HCT116 (cell line): ENCODE results near the gene ENOX1. TPM values are rescaled to one million over a fixed set of nuclear protein-coding genes. Genes with fewer than 3 reads are reported as not detected.

ENCODE experiments used
- ATAC-seq: fragments of 200-7000 bp; cut with Tn5 transposase; 2 replicates; pipeline ENCODE4 v1.9.1; 2020; ENCODE audit warnings: mild to moderate bottlenecking, moderate library complexity
- BruUV-seq: library from RNA; stranded (reverse); fragments of 400-500 nt; replicated peaks from 2 replicates; lab custom pipeline; 2021; lab: Mats Ljungman, UMichigan
- CTCF ChIA-PET: fragments of 300-600 bp; sonication (Branson Sonifier 250); formaldehyde crosslinking; loops from one replicate; lab custom pipeline; 2021; ENCODE audit warnings: antibody characterized with exemption; lab: Charles Lee
- POLR2A ChIA-PET: fragments of 300-600, 350-600 bp; sonication (Branson Sonifier 250); formaldehyde crosslinking; loops from one replicate; lab custom pipeline; 2021; ENCODE audit warnings: antibody characterized with exemption; lab: Charles Lee
- RAD21 ChIA-PET, 2 experiments: fragments of 300-600 bp; sonication (Branson Sonifier 250); formaldehyde crosslinking; loops; one replicate each; lab custom pipeline; 2023; ENCODE audit warnings: low total read pairs in 2 of 2; ENCODE audit not compliant: uncharacterized antibody in 2 of 2, unreplicated experiment in 2 of 2, low non-redundant PET in 1 of 2; lab: Charles Lee
- DNase-seq: peaks from one replicate; pipeline ENCODE4 v3.0.0-alpha.2; 2010; ENCODE audit warnings: low read depth, low spot score
- H2AFZ ChIP-seq: fragments of 200-600 bp; shearing (Covaris generic), sonication (generic); 2 replicates; pipeline ENCODE4 v1.6.1; 2017; ENCODE audit warnings: low read depth, mixed run types, mixed read lengths, antibody characterized with exemption, low read length; ENCODE audit not compliant: poor library complexity, severe bottlenecking
- H3K27ac ChIP-seq: 2 replicates; pipeline ENCODE4 v1.5.1; 2012; ENCODE audit warnings: low read depth, low read length
- H3K27me3 ChIP-seq: fragments of 200-600 bp; sonication (generic); 2 replicates; pipeline ENCODE4 v1.6.1; 2016; ENCODE audit warnings: mixed run types, low read length, mixed read lengths; ENCODE audit not compliant: insufficient read depth
- H3K36me3 ChIP-seq, 2 experiments: fragments of 200-500 bp in 1 of 2; fragments of 200-600 bp in 1 of 2; sonication (Bioruptor generic) in 1 of 2; sonication (generic) in 1 of 2; 2 replicates each; pipeline versions ENCODE4 v1.5.1 to v1.6.1; 2014 to 2016; ENCODE audit warnings: low read length in 2 of 2, inconsistent platforms in 1 of 2, mixed read lengths in 1 of 2, mixed run types in 1 of 2; ENCODE audit not compliant: insufficient read depth in 2 of 2, control insufficient read depth in 1 of 2
- H3K4me1 ChIP-seq, 2 experiments: fragments of 200-600 bp in 1 of 2; sonication (generic) in 1 of 2; 2 replicates each; pipeline versions ENCODE4 v1.5.1 to v1.6.1; 2012 to 2017; ENCODE audit warnings: low read length in 2 of 2, inconsistent platforms in 1 of 2, mild to moderate bottlenecking in 1 of 2, mixed read lengths in 1 of 2, mixed run types in 1 of 2, moderate library complexity in 1 of 2; ENCODE audit not compliant: insufficient read depth in 2 of 2, control insufficient read depth in 1 of 2
- H3K4me2 ChIP-seq: fragments of 200-600 bp; sonication (generic); 2 replicates; pipeline ENCODE4 v1.6.1; 2017; ENCODE audit warnings: mixed run types, low read length, mixed read lengths
- H3K4me3 ChIP-seq, 2 experiments: fragments of 200-600 bp in 1 of 2; sonication (generic) in 1 of 2; replicated peaks in 1 of 2; 2 replicates each; pipeline ENCODE4 v1.5.1; 2011 to 2016; ENCODE audit warnings: low read length in 2 of 2, control low read depth in 1 of 2, low read depth in 1 of 2, mild to moderate bottlenecking in 1 of 2, mixed read lengths in 1 of 2, mixed run types in 1 of 2
- H3K79me2 ChIP-seq: fragments of 200-600 bp; sonication (generic); 2 replicates; pipeline ENCODE4 v1.6.1; 2017; ENCODE audit warnings: mild to moderate bottlenecking, mixed run types, low read length, moderate library complexity, mixed read lengths; ENCODE audit not compliant: insufficient read depth
- H3K9ac ChIP-seq: fragments of 200-600 bp; sonication (generic); 2 replicates; pipeline ENCODE4 v1.6.1; 2016; ENCODE audit warnings: low read length, mixed read lengths
- H3K9me2 ChIP-seq: fragments of 200-600 bp; sonication (generic), shearing (Covaris generic); 2 replicates; pipeline ENCODE4 v1.6.1; 2017; ENCODE audit warnings: mixed run types, mild to moderate bottlenecking, moderate library complexity; ENCODE audit not compliant: insufficient read depth
- H3K9me3 ChIP-seq, 2 experiments: fragments of 200-500 bp in 1 of 2; fragments of 200-600 bp in 1 of 2; sonication (Bioruptor generic) in 1 of 2; sonication (generic) in 1 of 2; 2 replicates each; pipeline ENCODE4 v1.6.1; 2014 to 2017; ENCODE audit warnings: low read length in 2 of 2, mixed read lengths in 2 of 2, inconsistent platforms in 1 of 2, low read depth in 1 of 2, mild to moderate bottlenecking in 1 of 2, mixed run types in 1 of 2, moderate library complexity in 1 of 2; ENCODE audit not compliant: control insufficient read depth in 1 of 2, insufficient read depth in 1 of 2
- H4K20me1 ChIP-seq: fragments of 200-600 bp; sonication (generic), shearing (Covaris generic); 2 replicates; pipeline ENCODE4 v1.6.1; 2017; ENCODE audit warnings: mixed run types, mild to moderate bottlenecking, moderate library complexity; ENCODE audit not compliant: insufficient read depth
- CTCF ChIP-seq, 3 experiments: fragments of 200-600 bp in 1 of 3; sonication (generic) in 1 of 3; IDR thresholded peaks in 2 of 3; conservative IDR thresholded peaks in 1 of 3; 2 replicates each; pipeline ENCODE4 v1.5.1; 2012 to 2017; ENCODE audit warnings: low read depth in 2 of 3, low read length in 2 of 3, antibody characterized with exemption in 1 of 3, borderline replicate concordance in 1 of 3, control low read depth in 1 of 3, mild to moderate bottlenecking in 1 of 3, mixed read lengths in 1 of 3, mixed run types in 1 of 3, moderate library complexity in 1 of 3; ENCODE audit not compliant: insufficient read depth in 1 of 3
- EGR1 ChIP-seq: IDR thresholded peaks from 2 replicates; pipeline ENCODE4 v1.6.1; 2012; ENCODE audit warnings: low read depth
- ZBTB33 ChIP-seq: IDR thresholded peaks from 2 replicates; pipeline ENCODE4 v1.6.1; 2011; ENCODE audit warnings: mild to moderate bottlenecking, low read length, moderate library complexity; ENCODE audit not compliant: insufficient replicate concordance; ENCODE audit errors: extremely low read depth
- ZNF274 ChIP-seq: fragments of 200-500 bp; sonication (Bioruptor generic); IDR thresholded peaks from 2 replicates; pipeline ENCODE4 v1.6.1; 2014; ENCODE audit warnings: mild to moderate bottlenecking, low read depth, low read length, inconsistent platforms
- intact Hi-C: fragments of 100-400 bp; cut with micrococcal nuclease; formaldehyde crosslinking; loops from 2 replicates; pipeline ENCODE4 v1.10.0; 2022
- total RNA-seq: library from RNA; stranded (reverse); gene quantifications from one replicate; pipeline ENCODE4 v1.2.1, GENCODE V29; 2021; ENCODE audit not compliant: unreplicated experiment

The ENOX1 gene
- total RNA-seq, 1 experiment from 2014 or later = 4.5 TPM

- no peaks in the 10 kb centered on the region for H3K4me1 ChIP-seq
- no peaks in the 10 kb centered on the region for H3K27me3 ChIP-seq
- H3K36me3 ChIP-seq = no peaks in the 10 kb centered on the region
- H3K4me3 ChIP-seq = no peak overlapping the region
- H3K9me2 ChIP-seq = no peaks in the 10 kb centered on the region
- no peaks in the 10 kb centered on the region for H3K9me3 ChIP-seq
- H3K79me2 ChIP-seq = no peaks in the 10 kb centered on the region
- ATAC-seq (no peak), DNase-seq (no peak)
- no peak overlapping the region for H3K4me2 ChIP-seq
- RAD21 ChIA-PET = no interaction called here
- intact Hi-C loops = no loop called here
- no peak for TF ChIP-seq EGR1
- TF ChIP-seq CTCF (IDR thresholded peaks at IDR 0.05 in 2 of 3, conservative IDR thresholded peaks at IDR 0.05 in 1 of 3; ENCODE audit: borderline replicate concordance in 1 of 3, insufficient read depth in 1 of 3, low read depth in 2 of 3, low read length in 2 of 3) = no peak
- TF ChIP-seq ZNF274 = no peak
- no peak overlapping the region for H2AFZ ChIP-seq
- POLR2A ChIA-PET = no interaction called here
- no peak overlapping the region for H3K27ac ChIP-seq
- no TSS peak for BruUV-seq
- H4K20me1 ChIP-seq = no peaks in the 10 kb centered on the region
- CTCF ChIA-PET = no interaction called here
- no peak overlapping the region for H3K9ac ChIP-seq
These were observed 203.5 kb downstream of the ENOX1 start for GRCh38 chr13:43583321-43583720.

GRCh38 chr13:43580280-43580679 is 206.5 kb downstream of the ENOX1 start:
- H2AFZ ChIP-seq = no peak overlapping the region
- no peak overlapping the region for H3K4me3 ChIP-seq
- no peaks in the 10 kb centered on the region for H3K36me3 ChIP-seq
- no peaks in the 10 kb centered on the region for H3K9me2 ChIP-seq
- no TSS peak for BruUV-seq
- ChIA-PET RAD21 (no interaction called here), POLR2A (no interaction called here), CTCF (no interaction called here)
- no peaks in the 10 kb centered on the region for H4K20me1 ChIP-seq
- no peaks in the 10 kb centered on the region for H3K4me1 ChIP-seq
- no peak for ATAC-seq
- TF ChIP-seq ZBTB33 = no peak
- TF ChIP-seq, all 23 proteins: peak for 0
- H3K27ac ChIP-seq = no peak overlapping the region
- H3K27me3 ChIP-seq = no peaks in the 10 kb centered on the region
- H3K9ac ChIP-seq = no peak overlapping the region
- no peak for DNase-seq
- no peaks in the 10 kb centered on the region for H3K79me2 ChIP-seq
- intact Hi-C loops = no loop called here
- no peaks in the 10 kb centered on the region for H3K9me3 ChIP-seq
- no peak overlapping the region for H3K4me2 ChIP-seq
